DMS153 treated with DMSO at 0.1 percent for 48 hours (cell line): Measurements from ENCODE around the gene UROS.

Experiments used
- DNase-seq: peaks from one replicate; lab custom pipeline; 2025; ENCODE audit not compliant: unreplicated experiment; lab: John Stamatoyannopoulos, UW

Gene UROS

GRCh38 chr10:125768219-125768855 is 54.7 kb downstream of the UROS start:
- DNase-seq, result no peak

GRCh38 chr10:125766511-125766910 is 56.5 kb downstream of the UROS start:
- DNase-seq, result no peak

GRCh38 chr10:125765835-125766234 is 57.2 kb downstream of the UROS start:
- no peak for DNase-seq

GRCh38 chr10:125762692-125763648 is 60.1 kb downstream of the UROS start:
- DNase-seq, result no peak

GRCh38 chr10:125761961-125762360 is 61.1 kb downstream of the UROS start:
- DNase-seq, result no peak

- no peak for DNase-seq
Measured at GRCh38 chr10:125757742-125758141, 65.3 kb downstream of the UROS start.

GRCh38 chr10:125756853-125757487 is 66.1 kb downstream of the UROS start:
- no peak for DNase-seq

GRCh38 chr10:125756196-125756595 is 66.9 kb downstream of the UROS start:
- peak; percentile 53 for DNase-seq

- no peak for DNase-seq
Measured at GRCh38 chr10:125747417-125747816, 75.6 kb downstream of the UROS start.

GRCh38 chr10:125744909-125745308 is 78.1 kb downstream of the UROS start:
- no peak for DNase-seq

- no peak for DNase-seq
Measured at GRCh38 chr10:125742465-125742864, 80.6 kb downstream of the UROS start.

GRCh38 chr10:125739994-125740679 is 82.9 kb downstream of the UROS start:
- no peak for DNase-seq
